ENCODE data around the gene TM7SF2. TPM values are rescaled to one million over a fixed set of nuclear protein-coding genes. Genes with fewer than 3 reads are reported as not detected.
A peak's percentile ranks its signal among the peaks of the same experiment; 100 is the strongest.

TM7SF2 gene
- total RNA-seq, 1 experiment from 2014 or later: 74.8 TPM

- Mint-ChIP-seq H3K27me3 (ENCODE audit: low read depth) (no peaks in the 10 kb centered on the region), H3K27ac (peak overlapping the region in 2 of 3 experiments; percentile 70 to 86; a peak in 2 of 7 replicates), H3K4me3 (no peak overlapping the region; a peak in 1 of 5 replicates), H3K36me3 (ENCODE audit: insufficient read depth in 1 of 3, low read depth in 3 of 3) (peaks cover 3 to 37% (median 34%) of the 10 kb centered on the region in 3 experiments), H3K9me3 (no peaks in the 10 kb centered on the region), H3K4me1 (peaks cover 1 to 2% of the 10 kb centered on the region in 2 experiments; a peak in 3 of 4 replicates)
- H3K27me3 ChIP-seq (ENCODE audit: insufficient read depth, low read length): no peaks in the 10 kb centered on the region
- H2AK5ac ChIP-seq (ENCODE audit: insufficient read length, low read length): no peak overlapping the region
- no peak overlapping the region for H4K8ac ChIP-seq (replicated peaks; ENCODE audit: insufficient read length, low read depth, low read length)
- H3K27ac ChIP-seq (ENCODE audit: insufficient read length, low read depth, low read length): no peak overlapping the region
- no peak overlapping the region for H2BK20ac ChIP-seq (ENCODE audit: low read depth, low read length, poor library complexity, severe bottlenecking)
- H3K56ac ChIP-seq (ENCODE audit: insufficient read length, low read depth, low read length): no peak overlapping the region
- H2BK15ac ChIP-seq (ENCODE audit: low read depth, low read length): no peak overlapping the region
- H3K14ac ChIP-seq (ENCODE audit: insufficient read depth, low read length): no peak overlapping the region
- no peaks in the 10 kb centered on the region for H3K23me2 ChIP-seq (ENCODE audit: insufficient read length, low read depth, low read length, poor library complexity, severe bottlenecking)
- no peaks in the 10 kb centered on the region for H3K4me1 ChIP-seq (ENCODE audit: insufficient read depth, low read length)
- H2BK120ac ChIP-seq (ENCODE audit: low read depth, low read length, poor library complexity, severe bottlenecking): no peak overlapping the region
- no peak overlapping the region for H3K4ac ChIP-seq (ENCODE audit: low read depth, low read length)
- WGBS (ENCODE audit: extremely low coverage, insufficient read length, low lambda C conversion rate): no CpG with 5 or more reads among the region's 4 CpGs
- H3K79me2 ChIP-seq (ENCODE audit: insufficient read depth, low read length): no peaks in the 10 kb centered on the region
- H2BK5ac ChIP-seq (ENCODE audit: insufficient read length, low read length): no peak overlapping the region
- no peak overlapping the region for H4K91ac ChIP-seq (ENCODE audit: insufficient read length, low read depth, low read length)
- H3T11ph ChIP-seq (ENCODE audit: low read length): no peak overlapping the region
- no peak overlapping the region for H3K4me2 ChIP-seq (ENCODE audit: insufficient read depth, insufficient read length, low read length)
- no peaks in the 10 kb centered on the region for H3K79me1 ChIP-seq (ENCODE audit: insufficient read depth, low read depth, low read length, poor library complexity, severe bottlenecking)
- no peak overlapping the region for H2BK12ac ChIP-seq (ENCODE audit: insufficient read length, low read depth, low read length)
- no peak overlapping the region for H2AFZ ChIP-seq (ENCODE audit: low read length)
- no peak overlapping the region for H3K23ac ChIP-seq (ENCODE audit: insufficient read length, low read depth, low read length)
- no peaks in the 10 kb centered on the region for H3K9me3 ChIP-seq (ENCODE audit: control insufficient read depth, low read depth, low read length)
- H3K9ac ChIP-seq (ENCODE audit: extremely low read depth, insufficient read length, low read length): peak overlapping the region; percentile 1
- no peak overlapping the region for H3K18ac ChIP-seq (ENCODE audit: insufficient read length, low read depth, low read length)
- H4K5ac ChIP-seq (ENCODE audit: insufficient read length, low read depth, low read length): no peak overlapping the region
- TF ChIP-seq, protein P1, sequence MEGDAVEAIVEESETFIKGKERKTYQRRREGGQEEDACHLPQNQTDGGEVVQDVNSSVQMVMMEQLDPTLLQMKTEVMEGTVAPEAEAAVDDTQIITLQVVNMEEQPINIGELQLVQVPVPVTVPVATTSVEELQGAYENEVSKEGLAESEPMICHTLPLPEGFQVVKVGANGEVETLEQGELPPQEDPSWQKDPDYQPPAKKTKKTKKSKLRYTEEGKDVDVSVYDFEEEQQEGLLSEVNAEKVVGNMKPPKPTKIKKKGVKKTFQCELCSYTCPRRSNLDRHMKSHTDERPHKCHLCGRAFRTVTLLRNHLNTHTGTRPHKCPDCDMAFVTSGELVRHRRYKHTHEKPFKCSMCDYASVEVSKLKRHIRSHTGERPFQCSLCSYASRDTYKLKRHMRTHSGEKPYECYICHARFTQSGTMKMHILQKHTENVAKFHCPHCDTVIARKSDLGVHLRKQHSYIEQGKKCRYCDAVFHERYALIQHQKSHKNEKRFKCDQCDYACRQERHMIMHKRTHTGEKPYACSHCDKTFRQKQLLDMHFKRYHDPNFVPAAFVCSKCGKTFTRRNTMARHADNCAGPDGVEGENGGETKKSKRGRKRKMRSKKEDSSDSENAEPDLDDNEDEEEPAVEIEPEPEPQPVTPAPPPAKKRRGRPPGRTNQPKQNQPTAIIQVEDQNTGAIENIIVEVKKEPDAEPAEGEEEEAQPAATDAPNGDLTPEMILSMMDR (conservative IDR thresholded peaks at IDR 0.05): no peak
- no peak for DNase-seq
- no peaks in the 10 kb centered on the region for H4K20me1 ChIP-seq (ENCODE audit: control insufficient read depth, insufficient read depth, insufficient read length)
Measured at GRCh38 chr11:65090628-65091027, 21.0 kb upstream of the TM7SF2 start.
